NCI-H2029 treated with DMSO at 0.1 percent for 48 hours (cell line): ENCODE data around the gene BCO1.

Source experiments
- DNase-seq: peaks from one replicate; lab custom pipeline; 2025; lab: John Stamatoyannopoulos, UW

BCO1 gene

DNA sequence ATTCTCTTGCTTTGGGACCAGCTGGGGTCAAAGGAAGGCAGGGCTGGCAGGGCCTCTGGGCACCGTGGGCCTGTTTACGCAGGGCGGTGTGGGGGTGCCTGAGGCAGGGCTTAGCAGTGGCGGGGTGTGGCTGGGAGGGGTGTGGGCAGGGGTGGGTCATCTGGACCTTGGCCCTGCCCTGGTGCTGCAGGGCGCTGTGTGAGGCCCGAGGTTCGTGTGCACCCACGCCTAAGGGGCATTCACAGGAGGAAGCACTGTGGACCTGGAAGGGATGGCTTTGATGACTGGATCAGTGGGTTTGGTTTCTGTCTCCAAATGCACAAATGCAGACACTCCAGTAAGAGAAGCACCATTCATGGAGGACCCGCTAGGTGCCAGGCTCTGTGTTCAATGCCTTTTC, 37.3 kb downstream of the BCO1 start:
- no peak for DNase-seq

DNA sequence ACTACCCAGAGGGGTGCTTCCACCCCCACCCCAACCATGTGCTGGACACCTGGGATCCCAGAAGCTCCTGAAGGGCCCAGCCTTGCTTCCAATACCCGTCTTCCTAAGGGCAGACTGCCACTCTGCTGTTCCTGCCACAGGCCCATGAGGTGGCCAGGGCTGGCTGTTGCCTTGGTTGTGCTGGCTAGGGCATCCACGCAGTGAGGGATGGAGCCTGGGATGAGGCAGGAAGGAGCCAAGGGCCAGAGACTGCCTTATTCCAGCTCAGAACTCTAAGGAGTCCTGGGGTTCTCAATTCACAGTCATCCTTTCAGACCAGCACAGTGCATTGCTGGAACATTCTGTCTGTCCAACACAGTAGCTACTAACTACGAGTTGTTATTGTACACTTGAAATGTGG, 37.8 kb downstream of the BCO1 start:
- no peak for DNase-seq

DNA sequence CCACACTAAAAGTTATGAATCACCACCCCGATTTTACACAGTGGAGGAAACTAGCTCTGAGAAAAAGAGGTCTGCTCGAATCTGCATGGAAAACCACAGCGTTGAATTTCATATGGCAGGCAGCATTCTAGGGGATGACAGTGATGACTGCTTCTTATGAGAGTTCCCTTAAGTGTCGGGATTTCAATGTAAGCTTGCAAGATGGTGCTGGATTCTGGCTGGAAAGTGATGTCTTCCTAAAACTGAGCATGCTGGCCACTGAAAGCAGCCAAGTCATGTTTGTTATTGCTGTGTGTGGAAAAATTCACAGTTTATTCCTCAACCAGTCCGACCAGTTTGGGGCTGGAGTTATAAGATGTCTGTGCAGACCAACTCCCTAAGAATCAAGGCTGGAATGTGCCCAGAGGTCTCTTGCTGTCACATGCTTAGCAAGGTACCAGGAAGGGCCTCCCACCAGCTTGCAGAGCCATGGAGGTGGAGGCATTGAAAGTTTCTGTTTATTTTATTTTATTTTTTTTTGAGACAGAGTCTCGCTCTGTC, 39.1 kb downstream of the BCO1 start:
- DNase-seq = no peak

DNA sequence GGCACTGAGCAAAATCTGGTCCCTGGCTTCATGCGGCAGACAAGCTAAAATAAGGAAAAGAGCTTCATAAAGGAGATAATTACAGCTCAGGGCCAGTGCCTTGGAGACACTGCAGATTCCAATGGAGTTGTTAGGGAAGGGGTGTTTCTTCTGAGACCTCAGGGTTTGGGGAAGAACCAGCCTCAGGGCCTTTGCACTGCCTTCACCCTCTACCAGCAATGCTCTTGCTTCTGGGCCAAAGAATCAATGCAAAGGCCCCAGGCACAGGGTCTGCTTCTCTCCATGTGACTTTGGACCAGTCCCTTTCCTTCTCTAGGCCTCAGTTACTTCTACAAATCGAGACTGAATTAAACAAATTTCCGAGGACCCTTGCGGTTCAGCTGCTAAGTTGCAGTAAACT, 40.0 kb downstream of the BCO1 start:
- no peak for DNase-seq

DNA sequence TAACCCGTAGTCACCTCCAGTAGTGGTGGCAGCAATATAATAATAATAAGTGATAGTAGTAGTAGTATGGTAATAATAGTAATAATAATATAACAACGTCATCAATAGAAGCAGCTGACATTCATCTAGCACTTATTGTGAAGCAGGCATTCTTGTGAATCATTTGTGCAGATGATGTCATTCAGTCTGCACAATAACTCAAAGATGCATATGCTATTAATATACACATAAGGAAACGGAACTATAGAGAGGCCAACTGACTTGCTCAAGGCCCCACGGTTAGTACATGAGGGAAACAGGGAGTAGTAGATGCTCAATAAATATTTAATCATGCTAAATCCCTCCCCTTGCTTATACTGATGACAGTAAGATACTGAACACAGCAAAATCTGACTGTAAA, 40.9 kb downstream of the BCO1 start:
- DNase-seq = no peak

DNA sequence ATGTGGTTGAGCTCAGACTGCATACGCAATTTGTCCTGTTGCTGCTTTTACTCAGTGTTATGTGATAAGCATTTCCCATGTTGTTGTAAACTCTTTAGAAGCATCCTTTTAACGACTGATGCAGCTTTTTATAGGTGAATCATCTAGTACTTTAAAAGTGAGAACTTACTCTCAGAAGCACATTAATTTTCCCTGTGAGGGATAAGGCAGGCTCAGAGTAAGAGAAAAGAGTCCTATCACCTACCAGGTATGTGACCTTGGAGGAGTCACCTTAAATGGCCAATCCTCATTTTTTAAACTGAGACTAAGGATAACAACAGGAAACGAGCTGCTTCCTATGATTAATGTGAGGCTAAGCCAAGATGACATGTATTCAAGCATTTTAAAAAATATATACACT, 41.9 kb downstream of the BCO1 start:
- DNase-seq = no peak

DNA sequence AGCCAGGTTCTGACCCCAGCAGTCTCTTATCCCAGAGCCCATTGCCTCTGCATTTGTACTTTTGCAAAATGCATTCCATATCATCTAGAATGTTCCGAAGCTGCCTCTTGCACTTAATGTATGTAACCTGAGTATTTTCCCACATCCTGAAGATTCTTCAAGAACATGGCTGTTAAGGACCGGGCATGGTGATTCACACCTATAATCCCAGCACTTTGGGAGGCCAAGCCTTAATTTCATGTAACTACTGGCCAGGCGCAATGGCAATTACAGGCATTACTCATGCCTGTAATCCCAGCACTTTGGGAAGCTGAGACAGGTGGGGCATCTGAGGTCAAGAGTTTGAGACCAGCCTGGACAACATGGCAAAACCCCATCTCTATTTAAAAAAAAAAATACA, 44.6 kb downstream of the BCO1 start:
- no peak for DNase-seq

DNA sequence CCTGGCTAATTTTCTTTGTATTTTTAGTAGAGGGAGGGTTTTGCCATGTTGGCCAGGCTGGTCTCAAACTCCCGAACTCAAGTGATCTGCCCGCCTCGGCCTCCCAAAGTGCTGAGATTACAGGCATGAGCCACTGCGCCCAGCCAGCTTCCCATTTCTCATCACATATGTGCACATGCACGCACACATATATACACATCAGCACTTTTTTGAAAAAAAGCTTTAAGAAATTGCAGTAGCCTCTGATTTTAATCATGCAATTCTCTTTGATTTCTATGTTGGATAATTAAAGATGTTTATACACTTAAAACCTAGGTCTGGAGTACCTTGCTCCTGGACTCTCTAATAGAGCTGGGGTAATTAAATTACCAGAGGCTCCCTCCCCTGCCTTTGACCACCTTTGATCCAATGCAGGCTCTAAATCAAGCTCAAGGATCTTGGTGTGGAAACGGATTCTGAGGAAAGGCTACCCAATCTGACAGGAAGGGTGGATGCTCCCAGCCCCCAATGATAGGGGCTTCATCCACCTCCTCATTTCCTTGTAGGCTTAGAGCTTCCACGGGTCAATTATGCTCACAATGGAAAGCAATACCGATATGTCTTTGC, 46.6 kb downstream of the BCO1 start:
- no peak for DNase-seq

DNA sequence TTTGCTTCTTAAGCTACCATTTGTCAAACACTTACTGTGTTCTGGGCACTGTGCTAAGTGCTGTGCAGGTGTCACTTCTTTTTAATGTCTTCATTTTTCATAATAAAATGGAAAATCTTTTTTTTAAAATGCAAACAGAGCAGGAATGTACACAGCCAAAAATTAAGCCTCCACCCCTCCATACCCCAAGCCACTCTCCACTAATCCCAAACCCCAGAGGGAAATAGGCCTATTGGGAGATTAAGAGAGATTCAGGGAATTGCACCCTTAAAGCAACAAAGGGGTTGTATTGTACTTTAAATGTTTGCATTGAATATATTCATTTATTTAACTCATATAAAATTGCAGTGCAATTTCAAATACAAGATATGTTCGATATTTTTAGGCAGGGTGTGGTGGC, 47.7 kb downstream of the BCO1 start:
- DNase-seq = no peak

DNA sequence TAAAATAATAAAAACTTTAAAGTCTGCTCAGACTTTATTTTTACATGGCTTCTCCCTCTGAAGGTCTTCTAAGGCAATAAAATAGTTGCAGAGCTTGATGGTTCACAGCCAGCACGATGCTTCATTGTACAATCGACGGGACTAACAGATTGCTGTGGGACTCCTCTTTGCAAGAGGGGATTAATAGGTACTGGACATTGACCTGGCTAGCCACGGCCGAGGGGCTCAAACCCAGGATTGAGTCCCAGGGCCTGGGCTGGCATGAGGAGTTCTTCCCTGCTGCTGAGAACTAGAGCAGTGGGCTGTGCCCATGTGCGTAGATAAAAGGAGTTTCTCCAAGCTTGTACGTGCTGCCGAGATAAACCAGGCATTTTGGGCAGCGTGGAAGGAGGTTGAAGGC, 52.6 kb downstream of the BCO1 start:
- DNase-seq = no peak

DNA sequence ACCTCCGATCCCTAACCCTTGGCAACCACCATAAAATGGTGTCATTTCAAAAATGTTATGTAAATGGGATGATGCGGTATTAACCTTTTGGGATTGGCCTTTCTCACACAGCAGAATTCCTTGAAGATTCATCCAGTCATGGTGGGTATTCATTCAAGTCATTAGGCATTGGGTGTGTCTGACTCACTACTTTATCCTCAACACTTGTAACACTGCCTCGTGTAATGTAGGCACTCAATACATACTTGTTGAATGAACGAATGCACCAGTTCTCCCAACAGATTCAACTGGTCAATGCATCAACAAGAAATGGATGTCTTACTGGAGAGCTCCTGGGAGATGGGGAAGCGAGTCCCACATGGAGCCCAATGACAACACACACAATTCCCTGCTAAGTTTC, 54.4 kb downstream of the BCO1 start:
- DNase-seq = no peak

DNA sequence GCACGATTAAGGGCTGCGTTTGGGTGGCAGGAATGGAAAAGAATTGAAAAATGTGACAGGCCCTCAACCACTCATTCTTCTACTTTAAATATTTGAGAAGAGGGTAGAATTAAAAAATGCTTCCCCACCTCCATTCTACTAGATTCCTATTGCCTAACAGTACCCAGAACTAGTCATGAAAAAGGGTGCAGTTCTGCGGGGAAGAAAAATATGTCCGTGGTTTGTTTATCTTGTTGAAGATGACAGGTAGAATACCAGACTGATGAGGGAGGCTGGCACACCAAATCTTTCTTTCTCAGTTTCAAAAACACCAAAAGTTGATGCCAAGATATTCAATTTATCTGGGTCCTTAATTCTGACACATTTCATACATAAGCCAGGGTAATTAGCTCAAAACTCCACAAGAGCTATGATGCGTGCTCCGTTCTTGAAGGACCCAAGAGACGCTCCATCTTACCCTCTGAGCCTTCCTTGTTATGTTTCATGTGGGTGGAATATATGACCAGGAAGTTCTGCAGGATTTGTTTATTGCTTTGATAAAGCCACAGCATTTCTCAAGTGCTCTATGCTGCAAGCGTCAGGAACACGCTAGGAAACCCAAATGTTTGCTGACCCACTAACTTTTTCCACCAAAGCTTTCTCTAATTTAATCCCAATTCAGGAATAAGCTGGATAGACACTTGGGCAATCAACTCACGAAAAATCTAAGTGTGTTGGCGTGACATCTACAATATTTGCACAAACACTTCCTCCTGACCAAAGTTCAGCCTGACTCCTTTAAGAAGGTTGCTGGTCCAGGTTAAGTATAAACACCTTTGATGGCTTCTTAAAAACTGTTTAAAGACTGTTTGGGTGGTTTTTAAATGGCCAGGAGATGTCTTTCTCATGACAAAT, 55.7 kb downstream of the BCO1 start:
- no peak for DNase-seq

DNA sequence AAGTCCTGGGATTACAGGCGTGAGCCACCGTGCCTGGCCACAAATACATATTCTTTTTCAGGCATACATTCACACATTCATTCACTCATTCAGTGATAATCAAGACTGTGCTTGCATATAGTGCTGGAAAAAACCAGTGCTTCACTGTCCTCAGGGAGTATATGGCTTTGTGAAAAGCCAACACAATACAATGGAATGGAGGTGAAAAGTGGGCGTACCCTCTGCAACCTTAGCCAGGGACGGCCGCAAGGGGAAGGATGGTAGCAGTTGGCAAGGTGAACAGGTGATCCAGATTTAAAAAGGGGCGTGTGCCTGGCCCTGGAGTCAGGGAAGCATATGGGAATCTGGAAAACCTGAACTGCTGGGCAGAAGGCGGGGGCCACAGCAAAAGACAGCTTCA, 58.1 kb downstream of the BCO1 start:
- DNase-seq = no peak

DNA sequence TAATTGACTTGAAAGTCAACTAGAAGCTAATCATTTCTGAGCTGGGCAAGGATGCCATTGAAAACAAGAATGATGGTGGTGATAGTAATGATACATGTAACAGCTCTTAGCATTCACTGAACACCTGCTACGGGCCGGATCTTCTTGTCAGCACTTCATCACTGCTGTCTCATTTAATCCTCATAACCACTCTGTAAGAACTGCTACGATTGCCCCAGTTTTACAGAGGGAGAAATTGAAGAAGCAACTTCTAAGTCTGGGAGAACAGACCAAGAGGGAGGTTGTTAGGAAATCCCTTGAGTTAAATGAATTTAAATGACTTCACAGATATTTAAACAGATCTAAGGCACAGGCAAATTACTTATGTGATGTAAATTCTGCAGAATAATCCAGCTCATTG, 69.3 kb downstream of the BCO1 start:
- no peak for DNase-seq

DNA sequence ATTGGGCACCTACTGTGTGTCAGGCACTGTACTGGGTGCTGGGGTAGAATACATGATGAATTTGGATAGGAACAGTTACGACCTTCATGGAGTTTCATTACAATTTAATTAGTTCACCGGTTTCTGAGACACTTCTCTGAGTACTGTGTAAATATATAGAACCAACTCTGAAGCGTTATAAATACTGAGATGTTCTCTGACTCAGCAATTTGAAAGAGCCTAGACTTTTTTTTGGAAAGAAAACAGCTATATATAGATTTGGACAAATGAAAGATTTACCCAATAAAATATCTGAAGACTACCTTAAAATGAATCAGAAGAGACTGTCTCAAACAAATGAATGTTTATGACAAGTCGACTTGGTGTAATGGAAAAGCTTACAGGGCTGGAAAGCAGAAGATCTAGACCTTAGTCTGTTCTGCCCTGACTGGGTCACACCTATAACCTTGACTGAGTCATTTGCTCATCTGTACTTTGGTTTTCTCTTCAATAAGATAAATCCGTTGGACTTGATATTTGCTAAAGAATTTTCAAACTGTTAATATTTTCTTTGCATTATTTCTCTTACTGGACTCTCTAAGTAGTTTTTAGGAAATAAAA, 71.7 kb downstream of the BCO1 start:
- no peak for DNase-seq

DNA sequence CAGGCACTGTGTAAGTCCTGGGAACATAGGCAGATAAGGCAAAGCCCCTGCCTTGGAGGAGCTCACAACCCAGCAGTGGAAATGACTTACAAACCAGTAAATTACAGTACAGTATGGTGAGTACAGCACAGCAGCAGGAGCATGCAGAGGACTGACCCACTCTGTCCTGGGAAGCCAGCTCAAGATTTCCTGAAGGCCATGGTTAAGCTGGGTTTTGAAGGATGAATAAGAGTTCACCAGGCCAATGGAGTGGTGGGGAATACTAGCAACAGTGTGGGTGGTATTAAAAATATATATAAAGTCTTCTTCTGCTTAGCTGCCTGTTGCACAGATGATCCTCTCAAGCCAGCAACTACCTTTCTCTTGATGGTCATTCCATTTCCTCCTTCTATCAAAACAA, 73.3 kb downstream of the BCO1 start:
- DNase-seq = no peak

DNA sequence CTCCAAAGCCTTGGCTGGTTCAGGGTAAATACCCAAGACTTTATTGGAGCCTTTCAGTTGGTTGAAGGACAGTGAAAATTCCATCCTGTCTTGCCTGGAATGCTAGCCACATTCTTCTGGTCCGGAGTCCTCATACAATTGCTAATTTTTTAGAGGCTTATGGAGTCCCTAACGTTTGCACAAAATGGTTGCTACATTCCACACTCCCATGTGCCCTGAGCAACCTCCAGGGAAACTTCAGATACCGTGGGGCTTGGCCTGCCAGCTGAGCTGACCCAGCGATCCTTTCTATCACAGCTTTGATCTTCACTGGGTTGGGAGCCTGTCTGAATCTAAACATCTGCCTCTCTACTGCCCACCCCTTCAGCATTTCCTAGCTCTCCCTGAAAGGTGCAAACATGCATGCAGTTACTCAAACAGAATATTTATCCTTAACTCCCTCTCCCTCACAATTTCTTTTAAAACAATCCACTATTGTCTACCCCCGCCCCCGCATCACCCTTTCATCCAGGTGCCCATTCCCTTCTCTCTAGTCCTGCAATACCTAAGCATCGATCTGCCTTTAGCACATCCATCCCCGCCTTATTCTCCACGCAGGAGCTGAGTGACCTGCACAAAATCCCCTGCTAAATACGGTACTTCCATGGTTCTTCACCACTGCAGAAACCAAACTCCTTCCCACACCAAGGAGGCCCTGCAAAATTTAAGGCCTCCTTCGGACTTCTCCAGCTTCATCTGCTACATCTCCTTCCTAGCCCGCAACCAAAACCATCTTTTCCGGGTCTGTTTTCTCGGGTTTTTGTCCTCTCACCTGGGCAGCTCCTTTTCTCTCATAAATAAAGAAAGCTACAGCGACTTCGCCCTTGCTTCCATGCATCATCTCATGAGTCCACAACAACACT, 75.5 kb downstream of the BCO1 start:
- no peak for DNase-seq

DNA sequence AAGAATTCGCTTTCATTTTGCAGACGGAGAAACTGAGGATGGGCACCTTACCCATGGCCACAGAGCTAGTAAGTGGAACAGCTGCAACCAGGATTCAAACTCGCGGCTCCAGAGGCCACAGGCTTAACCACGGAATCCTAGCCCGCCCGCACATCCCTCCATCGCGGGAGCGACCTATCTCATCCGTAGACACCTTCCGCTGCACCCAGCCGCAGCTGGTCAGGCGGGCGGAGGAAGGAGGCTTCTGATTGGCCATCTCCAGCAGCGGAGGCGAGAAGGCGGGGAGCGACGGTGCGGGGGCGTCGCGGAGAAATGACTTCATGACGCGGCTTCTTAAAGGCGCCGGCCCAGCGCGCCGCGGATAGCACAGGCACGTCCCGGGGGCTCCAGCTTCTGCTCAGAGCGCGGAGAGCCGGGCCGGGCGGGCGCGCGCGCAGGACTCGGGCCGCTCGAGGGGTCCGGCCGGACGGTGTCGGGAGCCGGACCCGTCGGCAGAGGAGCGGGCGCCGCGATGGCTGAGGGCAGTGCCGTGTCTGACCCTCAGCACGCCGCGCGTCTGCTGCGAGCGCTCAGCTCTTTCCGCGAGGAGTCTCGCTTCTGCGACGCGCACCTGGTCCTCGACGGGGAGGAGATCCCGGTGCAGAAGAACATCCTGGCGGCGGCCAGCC, 76.2 kb downstream of the BCO1 start, which contains the start of gene GAN:
Gene GAN, plus strand, starts transcription at position 360 of the 668 bp plus-strand sequence. Its CDS starts 152 bp downstream, at position 512.
- peak; percentile 62 for DNase-seq

DNA sequence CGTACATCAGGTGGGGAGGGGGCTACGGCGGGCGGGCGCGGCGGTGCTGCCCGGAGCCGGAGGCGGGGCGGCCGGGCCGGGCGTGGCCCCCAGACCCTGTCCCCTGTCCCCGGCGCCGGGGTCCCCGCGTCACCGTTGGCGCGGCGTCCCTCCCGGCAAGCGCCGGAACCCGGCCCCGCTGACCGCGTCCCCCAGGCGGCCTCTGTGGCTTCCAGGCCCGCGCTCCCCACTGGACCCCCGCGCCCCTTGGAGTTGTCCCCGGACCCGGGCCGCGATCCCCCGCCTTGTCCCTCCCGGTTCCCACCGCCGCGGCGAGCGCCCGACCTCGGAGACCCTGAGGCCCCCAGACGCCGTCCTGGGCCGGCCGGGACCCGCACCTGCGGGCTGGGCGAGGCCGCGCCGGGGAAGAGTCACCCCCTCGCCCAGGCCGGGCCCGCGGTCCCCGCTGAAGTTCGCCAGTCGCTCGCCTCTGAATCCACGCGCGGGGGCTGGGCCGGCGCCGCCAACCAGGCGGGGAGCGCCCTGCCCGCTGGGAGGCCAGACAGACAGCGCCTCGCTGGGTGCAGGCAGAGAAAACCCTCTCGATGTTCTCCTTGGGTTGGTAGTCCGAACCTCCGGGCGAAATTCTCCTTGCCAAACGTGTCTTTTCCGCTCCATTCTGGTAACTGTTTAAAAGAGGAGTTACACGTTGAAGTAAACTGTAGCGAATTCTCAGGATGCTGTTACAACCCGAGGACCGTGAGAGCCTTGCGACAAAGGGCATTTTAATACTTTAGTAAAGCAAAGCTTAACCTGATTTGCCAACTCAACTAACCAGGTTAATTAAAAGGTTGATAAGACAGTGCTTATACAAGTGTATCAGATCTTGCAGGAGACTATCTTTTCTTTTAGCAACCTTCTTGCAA, 77.0 kb downstream of the BCO1 start:
- no peak for DNase-seq

DNA sequence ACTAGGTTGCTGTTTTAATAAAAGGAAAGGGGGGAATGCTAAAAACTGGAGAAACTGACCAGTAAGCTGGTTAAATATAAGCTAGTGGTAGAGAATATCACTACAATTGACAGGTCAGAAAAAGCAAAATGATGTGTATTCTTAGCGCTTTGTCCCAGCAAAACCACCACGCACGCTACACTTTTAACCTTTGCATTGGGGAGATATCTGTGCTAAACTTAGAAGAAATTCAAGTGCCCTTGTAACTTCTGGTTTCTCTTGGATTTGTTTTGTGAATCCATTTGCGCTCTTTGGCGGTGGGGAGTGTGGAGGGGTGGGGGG, 77.6 kb downstream of the BCO1 start:
- DNase-seq = no peak
